Esophagus squamous epithelium (tissue), 4 donors: ENCODE data around the gene HOXC9.

Experiments used
- POLR2A ChIP-seq, 4 donors: fragments of 450-650 bp; IDR thresholded peaks; one replicate each; pipeline ENCODE4 v1.6.1; 2017; ENCODE audit warnings: antibody characterized with exemption in 4 of 4, mild to moderate bottlenecking in 4 of 4, moderate library complexity in 3 of 4
- TF ChIP-seq, protein P1 (sequence below), 6 experiments: fragments of 450-650 bp in 4 of 6; fragments of 200-600 bp in 2 of 6; sonication (generic) in 2 of 6; IDR thresholded peaks; one replicate each; pipeline ENCODE4 v1.5.1; 2016 to 2019; ENCODE audit warnings: antibody characterized with exemption in 6 of 6, mild to moderate bottlenecking in 4 of 6, moderate library complexity in 4 of 6

DNA sequence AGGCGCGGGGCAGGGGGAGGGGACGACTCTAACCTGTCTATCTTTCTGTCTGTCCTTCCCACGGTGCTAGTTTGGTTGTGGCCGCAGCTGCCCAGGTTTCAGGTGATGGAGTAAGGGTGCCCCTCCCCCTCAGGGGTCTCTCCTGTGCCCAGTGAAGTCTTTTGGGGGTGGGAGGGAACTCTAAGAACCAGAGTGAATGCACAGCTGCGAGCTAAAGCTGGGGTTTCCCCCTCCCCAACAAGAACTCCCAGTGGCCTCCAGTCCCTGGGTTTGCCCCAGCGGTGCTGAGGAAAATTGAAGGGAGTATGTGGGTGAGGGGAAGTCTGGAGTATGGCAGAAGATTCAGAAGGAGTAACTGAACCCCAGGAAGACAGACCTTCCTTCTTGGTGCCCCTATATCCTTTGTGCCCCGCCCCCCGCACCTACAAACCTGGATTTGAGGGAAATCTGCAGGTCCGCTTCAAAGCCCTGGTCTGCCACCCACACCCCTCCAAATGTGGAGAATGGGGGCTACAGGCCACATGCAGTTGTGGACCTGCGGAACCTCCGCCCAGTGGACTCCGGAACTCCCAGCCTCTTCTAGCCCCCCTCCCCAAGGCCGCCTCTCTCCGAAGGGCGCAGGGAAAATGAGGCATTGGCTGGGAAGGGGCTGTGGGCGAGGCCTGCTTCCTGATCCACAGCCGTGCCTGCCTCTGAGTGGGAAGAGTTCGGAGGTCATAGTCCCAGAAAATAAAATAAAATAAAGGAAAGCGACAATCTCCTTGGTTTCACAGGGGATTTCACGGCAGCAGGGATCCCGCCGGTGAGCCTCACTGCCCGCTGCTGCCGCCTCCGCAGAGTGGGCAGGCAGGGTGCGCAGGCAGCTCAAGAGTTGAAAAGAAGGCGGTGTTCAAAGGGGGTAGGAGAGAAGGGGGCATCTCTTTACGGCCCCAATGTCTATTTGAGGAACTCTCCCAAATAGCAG is 3.4 kb upstream of the HOXC9 start:
- TF ChIP-seq, protein P1, sequence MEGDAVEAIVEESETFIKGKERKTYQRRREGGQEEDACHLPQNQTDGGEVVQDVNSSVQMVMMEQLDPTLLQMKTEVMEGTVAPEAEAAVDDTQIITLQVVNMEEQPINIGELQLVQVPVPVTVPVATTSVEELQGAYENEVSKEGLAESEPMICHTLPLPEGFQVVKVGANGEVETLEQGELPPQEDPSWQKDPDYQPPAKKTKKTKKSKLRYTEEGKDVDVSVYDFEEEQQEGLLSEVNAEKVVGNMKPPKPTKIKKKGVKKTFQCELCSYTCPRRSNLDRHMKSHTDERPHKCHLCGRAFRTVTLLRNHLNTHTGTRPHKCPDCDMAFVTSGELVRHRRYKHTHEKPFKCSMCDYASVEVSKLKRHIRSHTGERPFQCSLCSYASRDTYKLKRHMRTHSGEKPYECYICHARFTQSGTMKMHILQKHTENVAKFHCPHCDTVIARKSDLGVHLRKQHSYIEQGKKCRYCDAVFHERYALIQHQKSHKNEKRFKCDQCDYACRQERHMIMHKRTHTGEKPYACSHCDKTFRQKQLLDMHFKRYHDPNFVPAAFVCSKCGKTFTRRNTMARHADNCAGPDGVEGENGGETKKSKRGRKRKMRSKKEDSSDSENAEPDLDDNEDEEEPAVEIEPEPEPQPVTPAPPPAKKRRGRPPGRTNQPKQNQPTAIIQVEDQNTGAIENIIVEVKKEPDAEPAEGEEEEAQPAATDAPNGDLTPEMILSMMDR (IDR thresholded peaks at IDR 0.05), result no peak
- TF ChIP-seq POLR2A (IDR thresholded peaks at IDR 0.05), result no peak
